Activated naive CD8-positive, alpha-beta T cell treated with anti-CD3 and anti-CD28 coated beads for 36 hours (primary cell): Measurements from ENCODE around the gene TINAGL1. TPM values are rescaled to one million over a fixed set of nuclear protein-coding genes. Genes with fewer than 3 reads are reported as not detected.

Source experiments
- DNase-seq: peaks from one replicate; pipeline ENCODE4 v3.0.0; 2021
- H3K27ac Mint-ChIP-seq: one replicate; pipeline ENCODE4 v1.8.0; 2022; ENCODE audit warnings: mild to moderate bottlenecking, moderate library complexity, mixed read lengths
- H3K27me3 Mint-ChIP-seq: one replicate; pipeline ENCODE4 v1.8.0; 2022; ENCODE audit warnings: mild to moderate bottlenecking, mixed read lengths
- H3K36me3 Mint-ChIP-seq: one replicate; pipeline ENCODE4 v1.8.0; 2021; ENCODE audit warnings: mild to moderate bottlenecking, mixed read lengths
- H3K4me1 Mint-ChIP-seq: one replicate; pipeline ENCODE4 v1.8.0; 2021; ENCODE audit warnings: mixed read lengths
- H3K4me3 Mint-ChIP-seq: one replicate; pipeline ENCODE4 v1.8.0; 2022; ENCODE audit warnings: mild to moderate bottlenecking, moderate library complexity, mixed read lengths
- H3K9me3 Mint-ChIP-seq: one replicate; pipeline ENCODE4 v1.8.0; 2022; ENCODE audit warnings: mixed read lengths
- total RNA-seq, 2 experiments: library from RNA; stranded (reverse); gene quantifications; one replicate each; pipeline ENCODE4 v1.2.3, GENCODE V29; 2021

TINAGL1 gene
- not detected for total RNA-seq

GRCh38 chr1:31576201-31576669 lies at the start of gene TINAGL1:
TINAGL1 (plus strand) TSS chr1:31576515; CDS start chr1:31577149, 634 bp downstream.
- no peak for DNase-seq
- no peaks in the 10 kb centered on the region for H3K9me3 Mint-ChIP-seq
- H3K36me3 Mint-ChIP-seq = no peaks in the 10 kb centered on the region
- H3K27ac Mint-ChIP-seq = no peak within 1 kb of the TSS
- H3K4me1 Mint-ChIP-seq = peaks cover 2% of the 10 kb centered on the region
- H3K27me3 Mint-ChIP-seq = peaks cover 11% of the 10 kb centered on the region
- H3K4me3 Mint-ChIP-seq = no peak within 1 kb of the TSS

- Mint-ChIP-seq H3K4me1 (no peaks in the 10 kb centered on the region), H3K27ac (no peak overlapping the region), H3K36me3 (no peaks in the 10 kb centered on the region), H3K27me3 (no peaks in the 10 kb centered on the region), H3K9me3 (no peaks in the 10 kb centered on the region), H3K4me3 (no peak overlapping the region)
- no peak for DNase-seq
Measured at GRCh38 chr1:31529999-31530684, 46.2 kb upstream of the TINAGL1 start.

- Mint-ChIP-seq H3K27me3 (peaks cover 10% of the 10 kb centered on the region), H3K27ac (no peak overlapping the region), H3K4me1 (peaks cover 8% of the 10 kb centered on the region), H3K9me3 (no peaks in the 10 kb centered on the region), H3K36me3 (no peaks in the 10 kb centered on the region), H3K4me3 (no peak overlapping the region)
- DNase-seq = no peak
Measured at GRCh38 chr1:31531177-31531999, 44.9 kb upstream of the TINAGL1 start.

GRCh38 chr1:31532173-31532572 lies 44.1 kb upstream of the TINAGL1 start:
- Mint-ChIP-seq H3K4me1 (peaks cover 8% of the 10 kb centered on the region), H3K36me3 (no peaks in the 10 kb centered on the region), H3K27me3 (peaks cover 10% of the 10 kb centered on the region), H3K27ac (no peak overlapping the region), H3K9me3 (no peaks in the 10 kb centered on the region), H3K4me3 (no peak overlapping the region)
- no peak for DNase-seq

GRCh38 chr1:31535561-31535960 lies 40.8 kb upstream of the TINAGL1 start:
- Mint-ChIP-seq H3K27ac (no peak overlapping the region), H3K27me3 (peaks cover 10% of the 10 kb centered on the region), H3K4me1 (peaks cover 8% of the 10 kb centered on the region), H3K36me3 (no peaks in the 10 kb centered on the region), H3K4me3 (no peak overlapping the region), H3K9me3 (no peaks in the 10 kb centered on the region)
- DNase-seq = no peak

- Mint-ChIP-seq H3K36me3 (no peaks in the 10 kb centered on the region), H3K9me3 (peaks cover 2% of the 10 kb centered on the region), H3K4me3 (no peak overlapping the region), H3K4me1 (peaks cover 8% of the 10 kb centered on the region), H3K27me3 (peaks cover 10% of the 10 kb centered on the region), H3K27ac (no peak overlapping the region)
- DNase-seq = no peak
Measured at GRCh38 chr1:31539329-31539728, 37.0 kb upstream of the TINAGL1 start.

- Mint-ChIP-seq H3K4me1 (peaks cover 3% of the 10 kb centered on the region), H3K27ac (no peak overlapping the region), H3K36me3 (no peaks in the 10 kb centered on the region), H3K27me3 (peaks cover 2% of the 10 kb centered on the region), H3K4me3 (no peak overlapping the region), H3K9me3 (peaks cover 2% of the 10 kb centered on the region)
- DNase-seq = no peak
Measured at GRCh38 chr1:31541194-31541593, 35.1 kb upstream of the TINAGL1 start.

GRCh38 chr1:31545927-31546540 lies 30.3 kb upstream of the TINAGL1 start:
- Mint-ChIP-seq H3K4me1 (peaks cover 6% of the 10 kb centered on the region), H3K27ac (no peak overlapping the region), H3K36me3 (no peaks in the 10 kb centered on the region), H3K27me3 (peaks cover 15% of the 10 kb centered on the region), H3K9me3 (peaks cover 2% of the 10 kb centered on the region), H3K4me3 (no peak overlapping the region)
- DNase-seq = no peak

GRCh38 chr1:31548534-31548906 lies 27.8 kb upstream of the TINAGL1 start:
- H3K4me3 Mint-ChIP-seq = no peak overlapping the region
- DNase-seq = no peak

GRCh38 chr1:31548907-31549808 lies 27.2 kb upstream of the TINAGL1 start:
- Mint-ChIP-seq H3K27ac (no peak overlapping the region), H3K4me1 (peaks cover 6% of the 10 kb centered on the region), H3K27me3 (peaks cover 19% of the 10 kb centered on the region), H3K9me3 (no peaks in the 10 kb centered on the region), H3K36me3 (no peaks in the 10 kb centered on the region), H3K4me3 (peak overlapping the region; percentile 33)
- peak; percentile 82 for DNase-seq

More at GRCh38 chr1:31548534-31548906, 27.8 kb upstream of the TINAGL1 start:
- Mint-ChIP-seq H3K27me3 (peaks cover 19% of the 10 kb centered on the region), H3K4me1 (peaks cover 6% of the 10 kb centered on the region), H3K9me3 (no peaks in the 10 kb centered on the region), H3K27ac (no peak overlapping the region), H3K36me3 (no peaks in the 10 kb centered on the region)

GRCh38 chr1:31549809-31550620 lies 26.3 kb upstream of the TINAGL1 start:
- H3K9me3 Mint-ChIP-seq = no peaks in the 10 kb centered on the region
- H3K4me1 Mint-ChIP-seq = peaks cover 6% of the 10 kb centered on the region
- no peaks in the 10 kb centered on the region for H3K36me3 Mint-ChIP-seq
- peaks cover 25% of the 10 kb centered on the region for H3K27me3 Mint-ChIP-seq
- DNase-seq = no peak
- peak overlapping the region; percentile 12 for H3K27ac Mint-ChIP-seq
- no peak overlapping the region for H3K4me3 Mint-ChIP-seq

- H3K4me3 Mint-ChIP-seq = no peak overlapping the region
- no peaks in the 10 kb centered on the region for H3K9me3 Mint-ChIP-seq
- peaks cover 25% of the 10 kb centered on the region for H3K27me3 Mint-ChIP-seq
- no peaks in the 10 kb centered on the region for H3K36me3 Mint-ChIP-seq
- DNase-seq = no peak
- no peak overlapping the region for H3K27ac Mint-ChIP-seq
- peaks cover 6% of the 10 kb centered on the region for H3K4me1 Mint-ChIP-seq
Measured at GRCh38 chr1:31551208-31551607, 25.1 kb upstream of the TINAGL1 start.

- Mint-ChIP-seq H3K36me3 (no peaks in the 10 kb centered on the region), H3K4me1 (peaks cover 6% of the 10 kb centered on the region), H3K27ac (no peak overlapping the region), H3K27me3 (peaks cover 28% of the 10 kb centered on the region), H3K4me3 (no peak overlapping the region), H3K9me3 (no peaks in the 10 kb centered on the region)
- DNase-seq = no peak
Measured at GRCh38 chr1:31552489-31552888, 23.8 kb upstream of the TINAGL1 start.

GRCh38 chr1:31556481-31557006 lies 19.8 kb upstream of the TINAGL1 start:
- Mint-ChIP-seq H3K9me3 (peaks cover 3% of the 10 kb centered on the region), H3K4me3 (no peak overlapping the region), H3K27me3 (peaks cover 37% of the 10 kb centered on the region), H3K27ac (no peak overlapping the region), H3K4me1 (no peaks in the 10 kb centered on the region), H3K36me3 (no peaks in the 10 kb centered on the region)
- DNase-seq = no peak
